T-cell (primary cell): ENCODE data around the gene SORT1. TPM values are rescaled to one million over a fixed set of nuclear protein-coding genes. Genes with fewer than 3 reads are reported as not detected.

ENCODE experiments used
- ATAC-seq, 4 experiments: fragments of 200-7000 bp in 3 of 4; fragments of 150-1000 bp in 1 of 4; cut with Tn5 transposase; replicated peaks in 1 of 4; 1 replicate in 3 of 4; 2 replicates in 1 of 4; pipeline ENCODE4 v1.10.0; 2021; ENCODE audit warnings: moderate library complexity in 3 of 4, mild to moderate bottlenecking in 2 of 4, moderate number of reproducible peaks in 1 of 4
- CTCF ChIA-PET, 2 donors: fragments of 300-600 bp; sonication (Branson Sonifier 250); formaldehyde crosslinking; loops; one replicate each; lab custom pipeline; 2022; ENCODE audit warnings: antibody characterized with exemption in 2 of 2; lab: Charles Lee
- POLR2A ChIA-PET, 2 donors: fragments of 300-600 bp; sonication (Branson Sonifier 250); formaldehyde crosslinking; loops; one replicate each; lab custom pipeline; 2022; ENCODE audit warnings: antibody characterized with exemption in 2 of 2; lab: Charles Lee
- DNase-seq, 35 experiments: peaks; one replicate each; pipeline versions ENCODE4 v3.0.0 to v3.0.0-alpha.2; 2013 to 2023
- H3K27ac ChIP-seq: one replicate; pipeline ENCODE4 v1.5.1; 2013; ENCODE audit warnings: low read length
- H3K27me3 ChIP-seq, 2 experiments: replicated peaks in 1 of 2; 1 replicate in 1 of 2; 2 replicates in 1 of 2; pipeline versions ENCODE4 v1.6.1 to v1.7.0; 2013; ENCODE audit warnings: low read length in 1 of 2, mixed read lengths in 1 of 2; ENCODE audit not compliant: control insufficient read depth in 2 of 2, insufficient read depth in 2 of 2; ENCODE audit errors: extremely low read depth in 1 of 2
- H3K36me3 ChIP-seq, 2 donors: 1 replicate in 1 of 2; 2 replicates in 1 of 2; pipeline versions ENCODE4 v1.6.1 to v1.7.0; 2013; ENCODE audit warnings: low read length in 1 of 2; ENCODE audit not compliant: control insufficient read depth in 2 of 2, insufficient read depth in 1 of 2; ENCODE audit errors: extremely low read depth in 1 of 2
- H3K4me1 ChIP-seq, 2 experiments: 1 replicate in 1 of 2; 2 replicates in 1 of 2; pipeline versions ENCODE4 v1.6.1 to v1.7.0; 2013; ENCODE audit warnings: low read length in 2 of 2, mixed read lengths in 1 of 2; ENCODE audit not compliant: insufficient read depth in 2 of 2, control insufficient read depth in 1 of 2; ENCODE audit errors: extremely low read depth in 1 of 2
- H3K4me3 ChIP-seq, 2 donors: 1 replicate in 1 of 2; 2 replicates in 1 of 2; pipeline versions ENCODE4 v1.5.1 to v1.7.0; 2013; ENCODE audit warnings: mild to moderate bottlenecking in 2 of 2, low read length in 1 of 2, moderate library complexity in 1 of 2; ENCODE audit not compliant: control insufficient read depth in 1 of 2; ENCODE audit errors: extremely low read depth in 1 of 2
- H3K9me3 ChIP-seq: 2 replicates; pipeline ENCODE4 v1.7.0; 2013
- H3K27ac Mint-ChIP-seq, 2 donors: one replicate each; pipeline ENCODE4 v1.8.0; 2020 to 2021; ENCODE audit warnings: mild to moderate bottlenecking in 2 of 2, mixed read lengths in 2 of 2
- H3K27me3 Mint-ChIP-seq, 2 donors: one replicate each; pipeline ENCODE4 v1.8.0; 2021 to 2022; ENCODE audit warnings: mixed read lengths in 2 of 2
- H3K36me3 Mint-ChIP-seq: one replicate; pipeline ENCODE4 v1.8.0; 2021; ENCODE audit warnings: mixed read lengths
- H3K4me1 Mint-ChIP-seq, 3 donors: one replicate each; pipeline ENCODE4 v1.8.0; 2020 to 2022; ENCODE audit warnings: mixed read lengths in 3 of 3, mild to moderate bottlenecking in 1 of 3
- H3K4me3 Mint-ChIP-seq, 3 donors: one replicate each; pipeline ENCODE4 v1.8.0; 2020 to 2022; ENCODE audit warnings: mild to moderate bottlenecking in 3 of 3, mixed read lengths in 3 of 3, moderate library complexity in 3 of 3
- H3K9me3 Mint-ChIP-seq, 3 donors: one replicate each; pipeline ENCODE4 v1.8.0; 2020 to 2022; ENCODE audit warnings: mixed read lengths in 3 of 3
- WGBS: methylation state at CpG from one replicate; pipeline ENCODE4 v1.1.5; 2013; ENCODE audit warnings: missing lambda C conversion rate; ENCODE audit not compliant: insufficient coverage; 5-methylcytosine and 5-hydroxymethylcytosine counted together
- total RNA-seq, 35 experiments: library from RNA in 6 of 35; stranded (reverse) in 6 of 35; fragments of 120-200 nt in 1 of 35; gene quantifications; one replicate each; pipeline versions ENCODE4 v1.2.1 to v1.2.4 and lab custom pipeline; 2013 to 2026

Gene SORT1
- total RNA-seq, 5 donors from 2014 or later (not counting 1 experiment from before 2014, with no cell fraction given), result 0.82 to 2.9 (median 1.5) TPM

DNA sequence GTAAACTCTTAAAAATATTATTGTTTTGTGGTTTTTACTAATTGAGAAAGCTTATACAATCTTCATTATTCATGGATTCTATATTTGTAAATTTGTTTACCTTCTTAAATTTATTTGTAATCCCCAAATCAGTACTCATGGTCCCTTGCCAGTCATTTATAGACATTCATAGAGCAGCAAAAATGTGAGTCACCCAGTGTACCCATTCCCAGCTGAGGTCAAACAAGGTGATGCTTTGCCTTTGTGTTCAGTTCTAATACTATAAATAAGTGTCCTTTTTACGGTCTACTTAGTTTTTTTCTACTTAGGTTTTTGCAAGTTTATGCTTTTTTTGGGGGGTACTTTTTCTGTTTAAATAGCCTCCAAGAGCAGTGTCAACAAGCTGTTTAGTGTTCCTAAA, 36.1 kb downstream of the SORT1 start:
- H3K36me3 ChIP-seq, result no peaks in the 10 kb centered on the region
- peaks cover 10 to 16% of the 10 kb centered on the region in 2 donors for H3K27me3 Mint-ChIP-seq
- no peaks in the 10 kb centered on the region for H3K9me3 ChIP-seq
- ChIA-PET POLR2A (interaction anchor here in 1 of 2 donors (0.6 kb wide), 1 partner anchor 861 kb away, joined by 4 read pairs; no protein-coding TSS in a partner anchor), CTCF (no interaction called here)
- no CpG with 5 or more reads among the region's 1 CpG for WGBS
- no peaks in the 10 kb centered on the region for H3K36me3 Mint-ChIP-seq
- ATAC-seq (no peak), DNase-seq (no peak)
- no peak overlapping the region for H3K4me3 Mint-ChIP-seq
- H3K27me3 ChIP-seq, result peaks cover 0 to 5% of the 10 kb centered on the region in 2 experiments
- no peaks in the 10 kb centered on the region for H3K4me1 Mint-ChIP-seq
- no peak overlapping the region for H3K27ac ChIP-seq
- no peaks in the 10 kb centered on the region for H3K4me1 ChIP-seq
- H3K9me3 Mint-ChIP-seq, result no peaks in the 10 kb centered on the region
- no peak overlapping the region for H3K27ac Mint-ChIP-seq
- no peak overlapping the region for H3K4me3 ChIP-seq

DNA sequence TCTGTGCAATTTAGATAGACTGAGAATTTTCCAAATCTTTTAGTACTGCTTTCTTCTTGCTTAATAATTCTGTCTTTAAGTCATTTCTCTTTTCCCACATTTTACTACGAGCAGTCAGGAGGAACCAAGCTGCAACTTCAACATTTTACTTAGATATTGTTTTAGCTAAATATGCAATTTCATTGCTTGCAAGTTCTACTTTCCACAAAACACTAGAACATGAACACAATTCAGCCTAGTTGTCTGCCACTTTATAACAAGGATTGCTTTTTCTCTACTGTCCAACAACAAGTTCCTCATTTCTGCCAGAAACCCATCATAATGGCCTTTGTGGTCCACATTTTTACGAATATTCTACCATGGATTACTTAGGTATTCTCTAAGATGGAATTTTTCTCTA, 36.6 kb downstream of the SORT1 start:
- no CpG with 5 or more reads among the region's 2 CpGs for WGBS
- no peak overlapping the region for H3K4me3 Mint-ChIP-seq
- no peaks in the 10 kb centered on the region for H3K9me3 Mint-ChIP-seq
- H3K27me3 Mint-ChIP-seq, result peaks cover 6 to 11% of the 10 kb centered on the region in 2 donors
- H3K36me3 ChIP-seq, result no peaks in the 10 kb centered on the region
- ATAC-seq, result no peak
- peaks cover 0 to 3% of the 10 kb centered on the region in 2 experiments for H3K27me3 ChIP-seq
- H3K4me1 ChIP-seq, result no peaks in the 10 kb centered on the region
- no peak overlapping the region for H3K27ac ChIP-seq
- ChIA-PET POLR2A (interaction anchor here in 1 of 2 donors (0.6 kb wide), 1 partner anchor 861 kb away, joined by 4 read pairs; no protein-coding TSS in a partner anchor), CTCF (no interaction called here)
- H3K36me3 Mint-ChIP-seq, result no peaks in the 10 kb centered on the region
- H3K27ac Mint-ChIP-seq, result no peak overlapping the region
- no peak for DNase-seq
- H3K4me3 ChIP-seq, result no peak overlapping the region
- H3K9me3 ChIP-seq, result no peaks in the 10 kb centered on the region
- H3K4me1 Mint-ChIP-seq, result no peaks in the 10 kb centered on the region

DNA sequence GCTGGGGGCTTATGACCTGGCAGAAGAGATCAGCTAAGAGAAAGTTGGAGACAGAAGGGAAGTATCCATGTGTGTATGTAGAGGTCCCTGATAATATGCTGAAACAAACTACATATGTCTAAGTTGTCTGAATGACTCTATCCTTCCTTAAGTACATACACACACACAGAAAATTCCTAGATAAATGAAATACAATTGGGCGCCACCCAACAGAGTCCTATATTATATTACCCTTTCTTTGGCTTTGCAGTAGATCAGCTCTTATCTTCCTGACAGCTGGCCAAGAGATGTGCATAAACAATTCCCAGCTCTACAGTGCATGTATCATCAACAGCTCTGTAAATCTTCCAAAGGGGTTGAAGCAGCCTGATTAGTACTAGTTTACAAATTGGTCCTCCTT, 40.1 kb downstream of the SORT1 start:
- 67% methylated on average over 1 of the region's 1 CpG for WGBS
- no peaks in the 10 kb centered on the region for H3K36me3 Mint-ChIP-seq
- Histone ChIP-seq H3K4me1 (no peaks in the 10 kb centered on the region), H3K36me3 (no peaks in the 10 kb centered on the region), H3K27ac (no peak overlapping the region), H3K27me3 (peaks cover 0 to 9% of the 10 kb centered on the region in 2 experiments), H3K4me3 (no peak overlapping the region), H3K9me3 (no peaks in the 10 kb centered on the region)
- no peaks in the 10 kb centered on the region for H3K9me3 Mint-ChIP-seq
- H3K27ac Mint-ChIP-seq, result no peak overlapping the region
- DNase-seq (no peak), ATAC-seq (no peak)
- ChIA-PET POLR2A (no interaction called here), CTCF (interaction anchor here in 1 of 2 donors (0.9 kb wide), 1 partner anchor 24 kb away, joined by 3 read pairs; no protein-coding TSS in a partner anchor)
- no peak overlapping the region for H3K4me3 Mint-ChIP-seq
- peaks cover 5 to 8% of the 10 kb centered on the region in 2 donors for H3K27me3 Mint-ChIP-seq
- peaks cover 3 to 7% (median 4%) of the 10 kb centered on the region in 3 donors for H3K4me1 Mint-ChIP-seq

- ChIA-PET CTCF (no interaction called here), POLR2A (interaction anchor here in 1 of 2 donors (0.8 kb wide), 1 partner anchor 175 kb away, joined by 3 read pairs; no protein-coding TSS in a partner anchor)
- Histone ChIP-seq H3K4me3 (no peak overlapping the region), H3K4me1 (no peaks in the 10 kb centered on the region), H3K9me3 (no peaks in the 10 kb centered on the region), H3K27ac (no peak overlapping the region), H3K36me3 (no peaks in the 10 kb centered on the region), H3K27me3 (peaks cover 0 to 9% of the 10 kb centered on the region in 2 experiments)
- no CpG with 5 or more reads among the region's 1 CpG for WGBS
- peaks cover 5 to 8% of the 10 kb centered on the region in 2 donors for H3K27me3 Mint-ChIP-seq
- no peaks in the 10 kb centered on the region for H3K9me3 Mint-ChIP-seq
- H3K4me1 Mint-ChIP-seq, result peaks cover 3 to 7% (median 4%) of the 10 kb centered on the region in 3 donors
- ATAC-seq (no peak), DNase-seq (no peak)
- H3K36me3 Mint-ChIP-seq, result no peaks in the 10 kb centered on the region
- no peak overlapping the region for H3K27ac Mint-ChIP-seq
- no peak overlapping the region for H3K4me3 Mint-ChIP-seq
Measured at GRCh38 chr1:109356915-109357314, 40.8 kb downstream of the SORT1 start.

- H3K4me1 ChIP-seq, result no peaks in the 10 kb centered on the region
- no peak overlapping the region for H3K4me3 ChIP-seq
- Mint-ChIP-seq H3K27ac (no peak overlapping the region), H3K36me3 (no peaks in the 10 kb centered on the region), H3K4me3 (no peak overlapping the region), H3K9me3 (no peaks in the 10 kb centered on the region), H3K27me3 (peaks cover 5 to 8% of the 10 kb centered on the region in 2 donors), H3K4me1 (peaks cover 3 to 7% (median 4%) of the 10 kb centered on the region in 3 donors)
- H3K36me3 ChIP-seq, result no peaks in the 10 kb centered on the region
- H3K27ac ChIP-seq, result no peak overlapping the region
- H3K27me3 ChIP-seq, result peaks cover 0 to 9% of the 10 kb centered on the region in 2 experiments
- ChIA-PET POLR2A (interaction anchor here in 1 of 2 donors (0.8 kb wide), 1 partner anchor 176 kb away, joined by 3 read pairs; no protein-coding TSS in a partner anchor), CTCF (no interaction called here)
- ATAC-seq (no peak), DNase-seq (no peak)
- no CpG with 5 or more reads among the region's 1 CpG for WGBS
- H3K9me3 ChIP-seq, result no peaks in the 10 kb centered on the region
Measured at GRCh38 chr1:109356505-109356904, 41.2 kb downstream of the SORT1 start.

- H3K4me3 Mint-ChIP-seq, result no peak overlapping the region
- ATAC-seq (no peak), DNase-seq (no peak)
- no peak overlapping the region for H3K27ac Mint-ChIP-seq
- ChIA-PET CTCF (interaction anchor here in 1 of 2 donors (1.0 kb wide), 1 partner anchor 13 kb away, joined by 3 read pairs; no protein-coding TSS in a partner anchor), POLR2A (no interaction called here)
- no CpG with 5 or more reads among the region's 3 CpGs for WGBS
- no peak overlapping the region for H3K4me3 ChIP-seq
- peaks cover 3 to 7% (median 4%) of the 10 kb centered on the region in 3 donors for H3K4me1 Mint-ChIP-seq
- H3K36me3 ChIP-seq, result no peaks in the 10 kb centered on the region
- H3K27me3 Mint-ChIP-seq, result peaks cover 5 to 8% of the 10 kb centered on the region in 2 donors
- no peak overlapping the region for H3K27ac ChIP-seq
- H3K9me3 Mint-ChIP-seq, result no peaks in the 10 kb centered on the region
- no peaks in the 10 kb centered on the region for H3K9me3 ChIP-seq
- no peaks in the 10 kb centered on the region for H3K4me1 ChIP-seq
- H3K36me3 Mint-ChIP-seq, result no peaks in the 10 kb centered on the region
- H3K27me3 ChIP-seq, result peaks cover 0 to 9% of the 10 kb centered on the region in 2 experiments
Measured at GRCh38 chr1:109354929-109355328, 42.8 kb downstream of the SORT1 start.
